MV-4-11 (cell line): ENCODE measurements around the gene RPS15.

ENCODE experiments used
- DNase-seq: peaks from one replicate; lab custom pipeline; 2025; lab: John Stamatoyannopoulos, UW

Gene RPS15

DNA sequence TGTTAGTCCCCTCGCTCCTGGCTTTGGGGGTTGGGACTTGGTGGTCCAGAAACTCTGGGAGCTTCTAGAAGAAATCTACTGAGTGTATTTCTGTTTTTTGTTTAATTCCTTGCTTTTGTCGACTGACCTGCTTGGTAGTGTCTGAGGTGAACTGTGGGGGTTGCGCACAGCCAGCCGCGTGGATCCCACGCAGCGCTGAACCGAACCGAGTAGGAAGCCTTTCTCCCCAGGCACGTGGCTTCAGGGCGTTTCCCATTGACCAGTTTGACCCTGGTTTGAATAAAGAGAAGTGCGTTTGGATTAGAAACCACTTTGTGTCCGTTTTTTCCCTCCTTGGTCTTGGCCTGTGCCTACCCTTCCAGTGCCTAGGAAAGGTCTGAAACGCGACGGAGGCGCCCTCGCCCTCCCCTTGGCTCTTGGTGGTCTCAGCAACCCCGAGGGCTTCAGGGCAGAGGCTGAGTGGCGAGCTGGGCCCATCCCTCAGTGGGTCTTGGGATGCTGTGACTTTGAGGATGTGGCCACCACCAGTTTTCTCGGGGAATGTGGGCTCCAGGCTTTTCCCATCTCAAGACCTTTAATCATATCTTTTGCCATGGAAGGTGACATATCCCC is 2.7 kb upstream of the RPS15 start:
- DNase-seq: peak; percentile 63

DNA sequence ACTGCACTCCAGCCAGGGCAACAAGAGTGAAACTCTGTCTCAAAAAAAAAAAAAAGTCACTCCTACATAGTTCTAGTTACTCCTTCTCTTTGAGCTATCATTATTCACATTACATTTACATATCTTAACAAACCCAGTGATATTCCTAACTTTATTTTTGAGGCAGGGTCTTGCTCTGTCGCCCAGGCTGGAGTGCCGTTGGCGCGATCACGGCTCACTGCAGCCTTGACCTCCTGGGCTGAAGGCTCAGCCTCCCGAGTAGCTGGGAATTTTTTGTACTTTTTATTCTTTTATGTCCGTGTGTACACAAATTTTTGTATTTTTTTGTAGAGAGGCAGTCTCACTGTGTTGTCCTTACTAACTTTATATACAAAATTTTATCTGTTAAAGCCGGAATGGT is 587 bp upstream of the RPS15 start:
- DNase-seq: no peak

DNA sequence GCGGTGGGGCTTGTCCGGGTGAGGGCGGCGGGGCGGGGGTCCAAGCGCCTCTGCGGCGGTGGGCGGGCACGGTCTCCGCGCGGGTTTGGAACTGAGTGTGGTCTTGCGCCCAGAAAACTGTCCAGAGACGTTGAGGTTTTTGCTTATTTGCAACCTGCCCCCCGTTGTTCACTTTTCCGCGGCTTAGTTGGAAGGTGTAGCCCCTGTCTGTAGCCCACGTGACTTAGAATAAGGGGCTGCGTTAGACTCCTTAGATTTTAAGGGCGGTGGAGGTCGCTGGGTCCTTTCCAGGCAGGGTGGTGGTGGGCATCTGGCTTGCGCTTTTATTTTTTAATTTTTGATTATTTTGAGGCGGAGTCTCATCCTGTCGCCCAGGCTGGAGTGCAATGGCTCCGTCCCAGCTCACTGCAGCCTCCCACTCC is 748 bp downstream of the RPS15 start:
- DNase-seq: no peak

DNA sequence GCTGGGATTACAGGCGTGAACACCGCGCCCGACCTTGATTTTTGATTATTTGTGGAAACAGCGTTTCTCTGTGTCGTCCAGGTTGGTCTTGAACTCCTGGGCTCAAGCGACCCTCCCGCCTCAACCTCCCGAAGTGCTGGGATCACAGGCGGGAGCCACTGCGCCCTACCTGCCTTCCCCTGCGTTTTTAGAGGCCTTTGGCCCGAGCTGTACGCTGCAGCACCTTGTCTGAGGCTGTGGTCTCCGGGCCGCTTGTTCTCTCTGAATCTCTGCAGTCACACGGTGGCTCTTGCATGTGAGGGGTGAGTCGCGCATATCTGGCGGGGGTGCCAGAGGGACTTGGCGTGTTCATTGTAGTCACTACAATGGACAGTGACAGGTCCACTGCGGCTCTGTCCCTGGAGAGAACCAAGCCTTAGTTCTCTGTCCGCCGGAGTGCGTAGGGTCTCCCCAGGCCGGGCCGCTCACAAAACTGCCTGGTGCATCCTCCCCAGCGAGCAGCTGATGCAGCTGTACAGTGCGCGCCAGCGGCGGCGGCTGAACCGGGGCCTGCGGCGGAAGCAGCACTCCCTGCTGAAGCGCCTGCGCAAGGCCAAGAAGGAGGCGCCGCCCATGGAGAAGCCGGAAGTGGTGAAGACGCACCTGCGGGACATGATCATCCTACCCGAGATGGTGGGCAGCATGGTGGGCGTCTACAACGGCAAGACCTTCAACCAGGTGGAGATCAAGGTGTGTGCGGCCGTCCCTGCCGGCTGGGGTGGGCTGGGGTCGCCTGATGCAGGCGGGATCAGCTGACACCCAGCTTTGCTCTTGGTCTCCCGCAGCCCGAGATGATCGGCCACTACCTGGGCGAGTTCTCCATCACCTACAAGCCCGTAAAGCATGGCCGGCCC is 1.6 kb downstream of the RPS15 start:
- peak; percentile 33 for DNase-seq

- DNase-seq: no peak
Measured at GRCh38 chr19:1440418-1440801, 2.2 kb downstream of the RPS15 start.

DNA sequence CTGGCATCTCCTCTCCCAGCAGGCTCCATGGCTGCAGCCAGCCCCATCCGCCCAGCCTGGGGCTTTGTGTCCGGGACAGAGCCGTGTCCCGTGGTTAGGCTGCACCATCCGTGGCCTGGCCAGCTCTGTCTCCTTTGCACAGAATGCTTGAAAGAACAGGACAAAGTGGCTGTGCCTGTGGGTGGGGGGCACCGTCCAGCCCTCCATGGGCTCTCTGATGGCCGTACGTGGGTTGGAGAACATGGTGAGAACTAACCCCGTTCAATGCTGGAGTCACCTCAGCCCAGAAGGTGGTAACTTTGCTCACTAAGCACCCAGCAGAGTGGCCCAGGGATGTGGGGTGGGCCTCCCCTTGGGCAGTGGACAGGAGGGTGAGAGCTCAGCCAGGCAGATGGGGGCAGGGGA is 2.8 kb downstream of the RPS15 start:
- no peak for DNase-seq

DNA sequence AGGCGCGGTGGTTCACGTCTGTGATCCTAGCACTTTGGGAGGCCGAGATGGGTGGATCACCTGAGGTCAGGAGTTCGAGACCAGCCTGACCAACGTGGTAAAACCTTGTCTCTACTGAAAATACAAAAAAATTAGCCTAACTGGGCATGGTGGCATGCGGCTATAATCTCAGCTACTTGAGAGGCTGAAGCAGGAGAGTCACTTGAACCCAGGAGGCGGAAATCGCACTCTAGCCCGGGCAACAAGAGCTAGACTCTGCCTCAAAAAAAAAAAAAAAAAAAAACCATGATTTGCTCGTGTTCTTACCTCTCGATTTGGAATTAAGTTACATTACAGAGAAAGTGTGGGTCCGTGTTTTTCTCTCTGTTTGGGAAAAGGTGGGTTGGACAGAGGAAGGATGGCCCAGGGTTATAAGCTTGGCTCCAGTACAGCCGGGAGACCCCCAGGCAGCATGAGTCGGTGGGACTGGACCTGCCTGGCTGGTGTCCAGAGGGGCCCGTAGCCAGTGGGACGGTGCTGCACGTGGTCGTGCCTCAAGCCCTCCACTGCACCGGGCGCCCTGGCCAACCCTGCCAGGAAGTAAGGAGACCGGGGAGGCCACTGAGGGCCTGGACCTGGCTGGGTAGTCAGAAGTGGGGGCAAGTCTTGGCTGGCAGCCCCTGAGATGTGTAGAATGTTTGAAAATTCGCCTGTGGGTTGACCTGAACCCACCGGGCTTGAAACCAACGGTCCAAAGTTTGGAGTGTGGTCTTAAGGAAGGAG is 3.7 kb downstream of the RPS15 start:
- no peak for DNase-seq

DNA sequence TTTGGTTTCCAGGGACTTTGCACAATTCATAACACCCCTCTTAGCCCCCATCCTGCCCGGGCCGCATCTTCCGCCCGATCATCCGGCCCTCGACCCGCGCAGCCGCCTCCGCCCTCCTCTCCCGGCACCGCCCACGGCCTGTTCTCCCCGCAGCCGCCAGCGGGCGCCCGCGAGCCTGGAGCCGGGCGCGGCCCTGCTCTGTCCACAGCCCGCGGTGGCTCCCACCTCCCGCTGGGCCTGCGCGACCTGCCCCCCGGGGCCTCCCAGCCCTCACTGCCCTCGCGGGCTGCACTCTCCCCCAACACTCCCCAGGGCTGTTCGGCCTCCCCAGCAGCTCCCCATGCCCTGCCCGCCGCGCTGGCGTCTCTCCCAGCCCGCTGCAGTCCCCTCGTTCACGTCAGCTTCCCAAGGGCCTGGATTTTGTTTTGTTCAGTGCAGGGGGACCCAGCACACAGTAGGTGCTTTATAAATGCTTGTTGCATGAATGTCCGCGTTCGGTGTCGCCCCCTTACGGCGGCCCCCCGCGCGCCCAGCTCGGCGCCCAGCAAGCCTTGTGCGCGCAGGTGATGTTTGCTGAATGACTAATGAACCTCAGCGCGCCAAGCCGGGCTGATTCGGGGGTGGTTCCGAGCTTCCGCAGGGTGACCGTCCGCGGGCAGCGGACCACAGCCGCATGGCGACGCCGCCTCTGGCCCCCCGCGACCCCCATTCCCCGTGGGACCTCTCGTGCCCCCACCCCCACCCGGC is 7.2 kb downstream of the RPS15 start:
- DNase-seq: peak; percentile 55

- DNase-seq: no peak
Measured at GRCh38 chr19:1445932-1446712, 7.9 kb downstream of the RPS15 start.

GRCh38 chr19:1446713-1447481 is 8.7 kb downstream of the RPS15 start:
- DNase-seq: no peak

DNA sequence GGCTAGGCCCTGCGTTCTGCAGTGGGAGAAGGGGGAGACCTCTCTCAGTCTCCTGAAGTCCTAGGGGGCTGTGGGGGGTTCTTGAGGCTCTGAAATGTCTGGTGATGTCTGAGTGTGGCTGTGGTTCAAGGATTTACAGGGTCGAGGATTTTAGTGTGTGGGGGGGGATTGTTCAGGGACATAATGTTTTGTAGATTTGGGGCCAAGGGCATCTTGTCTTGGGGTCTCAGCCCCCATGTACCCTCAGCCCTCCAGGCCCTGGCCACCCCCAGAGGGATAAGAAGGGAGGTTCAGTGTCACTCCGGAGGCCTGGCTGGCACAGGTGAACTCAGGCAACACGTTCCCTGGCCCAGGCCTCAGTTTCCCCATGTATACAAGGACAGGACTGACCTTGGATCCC is 9.3 kb downstream of the RPS15 start:
- no peak for DNase-seq

GRCh38 chr19:1447944-1448343 is 9.7 kb downstream of the RPS15 start:
- no peak for DNase-seq

GRCh38 chr19:1449467-1450442 is 11.6 kb downstream of the RPS15 start, which contains the start of gene APC2:
Gene APC2, plus strand, starts transcription at chr19:1450121. Its CDS starts 2,881 bp downstream, at chr19:1453002.
- no peak for DNase-seq

DNA sequence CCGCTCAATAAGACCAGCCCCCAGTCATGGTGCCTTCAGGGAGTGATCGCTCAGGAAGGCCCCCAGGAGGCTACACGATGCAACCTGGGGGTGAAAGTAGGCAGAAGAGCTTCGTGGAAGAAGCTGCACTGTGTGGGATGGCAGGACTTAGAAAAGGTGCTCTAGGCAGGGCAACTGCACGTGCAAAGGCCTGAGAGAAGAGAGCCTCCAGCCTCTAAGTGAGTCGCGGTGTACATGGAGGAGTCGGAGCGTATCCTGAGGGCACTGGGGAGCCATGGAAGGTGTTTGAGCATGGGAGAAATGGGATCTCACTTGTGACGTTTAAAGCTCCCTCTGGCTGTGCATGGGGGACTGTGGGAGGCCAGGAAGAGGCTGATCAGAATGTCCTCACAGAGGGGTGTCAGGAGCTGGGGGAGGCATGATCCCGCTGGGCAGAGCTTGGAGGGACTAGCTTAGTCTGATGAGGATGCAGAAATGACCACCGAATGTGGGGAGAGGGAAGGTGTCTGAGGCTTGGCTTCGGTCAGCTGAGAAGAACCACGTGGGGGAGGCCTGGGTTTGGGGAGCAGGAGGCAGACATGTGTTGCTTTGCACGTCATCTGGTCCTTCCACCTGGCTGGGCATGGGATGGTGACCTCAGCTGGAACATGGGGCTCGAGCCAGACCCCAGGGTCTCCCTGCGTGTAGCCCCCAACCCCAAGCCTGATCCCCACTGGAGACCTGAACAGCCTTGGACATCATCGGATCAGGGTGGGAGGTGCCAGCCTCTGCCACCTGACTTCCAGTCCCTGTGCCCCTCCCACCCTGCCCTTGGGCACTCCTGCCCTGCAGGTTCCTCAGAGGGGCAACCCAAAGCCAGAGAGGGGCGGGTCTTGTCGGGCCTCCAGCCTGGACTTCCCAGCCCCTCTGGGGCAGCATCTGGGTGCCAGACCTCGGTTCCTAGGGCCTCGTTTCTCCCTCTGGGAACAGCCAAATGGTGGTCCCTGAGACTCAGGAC is 12.8 kb downstream of the RPS15 start:
- DNase-seq: no peak

DNA sequence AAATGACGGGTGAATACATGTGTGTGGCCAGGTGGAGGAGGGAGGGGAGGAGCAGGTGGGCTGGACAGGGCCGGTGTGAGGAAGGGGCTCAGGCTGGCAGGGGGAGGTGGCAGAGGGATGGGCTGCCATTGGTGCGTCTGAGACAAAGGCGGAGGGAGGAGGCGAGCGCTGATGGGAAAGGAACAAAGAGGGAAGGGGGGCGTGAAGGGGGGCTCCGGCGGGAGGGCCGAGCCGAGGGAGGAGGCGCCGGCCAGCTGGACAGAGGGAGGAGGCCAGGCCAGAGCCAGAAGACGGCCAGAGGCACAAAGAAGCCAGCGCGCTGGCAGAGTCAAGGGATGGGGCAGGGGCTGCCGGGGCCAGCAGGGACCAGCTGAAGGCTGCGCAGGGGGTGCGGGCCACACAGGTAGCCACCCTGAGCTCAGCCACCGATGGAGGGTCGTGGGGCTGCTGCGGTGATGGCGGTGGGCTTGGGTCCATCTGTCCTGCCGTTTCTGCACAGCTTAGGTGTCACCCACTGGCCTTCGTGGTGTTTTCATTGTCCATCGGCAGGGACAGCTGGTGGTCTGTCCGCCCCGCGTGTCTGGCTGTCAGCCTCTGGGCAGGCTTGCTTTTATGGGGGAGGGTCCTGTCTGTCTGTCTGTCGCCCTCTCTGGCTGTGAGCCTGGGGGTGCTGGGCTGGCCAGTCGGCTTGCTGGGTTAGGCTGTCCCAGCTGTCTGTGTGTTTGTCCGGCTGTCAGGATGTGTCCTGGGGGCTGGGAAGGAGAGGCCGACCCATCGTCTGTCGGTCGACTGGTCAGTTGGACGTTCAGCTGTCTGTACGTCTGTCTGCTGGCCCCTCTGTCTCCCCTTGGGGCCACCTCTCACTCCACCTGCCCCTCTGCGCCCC is 14.0 kb downstream of the RPS15 start:
- no peak for DNase-seq

GRCh38 chr19:1452802-1453524 is 14.8 kb downstream of the RPS15 start:
- no peak for DNase-seq
